Measurements from ENCODE around the gene RNPEPL1. TPM values are rescaled to one million over a fixed set of nuclear protein-coding genes. Genes with fewer than 3 reads are reported as not detected.

Gene RNPEPL1
- total RNA-seq, 1 donor from 2014 or later = 42.5 TPM

GRCh38 chr2:240593703-240594451 lies 25.6 kb downstream of the RNPEPL1 start:
- DNase-seq = no peak

DNA sequence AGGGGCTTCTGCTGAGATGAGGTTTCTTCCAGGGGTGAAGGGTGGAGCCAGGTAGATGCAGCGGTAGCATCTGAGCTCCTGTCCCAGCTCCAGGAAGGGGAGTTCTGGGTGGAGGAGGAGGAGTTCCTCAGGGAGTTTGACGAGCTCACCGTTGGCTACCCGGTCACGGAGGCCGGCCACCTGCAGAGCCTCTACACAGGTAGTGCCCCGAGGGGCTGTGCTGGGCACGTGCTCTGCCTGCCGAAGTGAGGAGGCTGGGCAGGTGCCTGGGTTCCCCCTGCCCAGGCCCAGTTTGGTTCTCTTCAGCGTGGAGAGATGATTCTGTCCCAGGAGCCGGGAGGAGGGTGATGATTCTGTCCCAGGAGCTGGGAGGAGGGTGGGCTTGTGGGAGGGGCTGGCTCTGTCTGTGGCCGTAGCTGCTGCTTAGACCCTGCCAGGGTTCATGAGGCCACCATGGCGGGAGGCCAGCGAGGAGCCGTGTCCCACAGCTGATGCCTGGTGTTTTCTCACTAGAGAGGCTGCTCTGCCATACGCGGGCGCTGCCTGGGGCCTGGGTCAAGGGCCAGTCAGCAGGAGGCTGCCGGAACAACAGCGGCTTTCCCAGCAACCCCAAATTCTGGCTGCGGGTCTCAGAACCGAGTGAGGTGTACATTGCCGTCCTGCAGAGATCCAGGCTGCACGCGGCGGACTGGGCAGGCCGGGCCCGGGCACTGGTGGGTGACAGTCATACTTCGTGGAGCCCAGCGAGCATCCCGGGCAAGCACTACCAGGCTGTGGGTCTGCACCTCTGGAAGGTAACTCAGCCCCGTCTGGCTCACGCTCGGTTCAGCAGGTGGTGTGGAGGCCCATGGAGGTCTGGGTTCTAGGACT lies 26.5 kb downstream of the RNPEPL1 start:
- DNase-seq = no peak

DNA sequence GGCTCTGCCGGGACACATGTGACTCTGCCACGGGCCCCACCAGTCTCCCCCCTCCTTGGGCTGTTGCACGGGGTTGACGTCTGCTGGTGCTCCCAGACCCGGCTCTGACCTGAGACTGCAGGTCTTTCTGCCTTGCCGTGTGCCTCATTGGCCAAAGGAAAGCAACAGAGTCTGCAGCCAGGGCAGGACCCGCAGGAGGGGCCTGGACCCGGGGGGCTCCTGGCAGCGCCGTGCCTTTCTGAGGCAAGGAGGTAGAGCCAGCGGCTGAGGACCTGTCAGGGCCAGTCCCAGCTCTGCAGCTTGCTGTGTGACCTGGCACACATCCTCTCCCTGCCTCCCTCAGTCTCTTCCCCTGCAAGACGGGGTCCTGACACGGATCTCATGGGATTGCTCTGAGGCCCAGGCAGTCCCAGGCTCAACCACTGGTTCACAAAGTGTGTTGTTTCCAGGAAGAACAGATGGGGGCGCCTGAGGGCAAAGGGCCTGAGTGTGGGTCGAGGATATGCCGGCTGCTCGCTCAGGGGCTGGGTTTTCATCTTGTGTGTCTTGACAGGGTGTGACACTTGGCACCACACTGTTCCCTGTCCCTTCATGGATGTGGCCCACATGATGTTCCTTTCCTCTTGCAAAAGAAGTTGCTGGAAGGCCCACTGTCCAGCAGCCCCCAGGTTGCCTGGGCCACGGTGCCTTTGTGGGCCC lies 27.2 kb downstream of the RNPEPL1 start:
- DNase-seq = peak; percentile 30

- DNase-seq = no peak
Measured at GRCh38 chr2:240596080-240596460, 27.8 kb downstream of the RNPEPL1 start.

- no peak for DNase-seq
Measured at GRCh38 chr2:240596491-240596931, 28.2 kb downstream of the RNPEPL1 start.

- DNase-seq = no peak
Measured at GRCh38 chr2:240597054-240597418, 28.8 kb downstream of the RNPEPL1 start.

- DNase-seq = no peak
Measured at GRCh38 chr2:240597419-240598181, 29.3 kb downstream of the RNPEPL1 start.

- no peak for DNase-seq
Measured at GRCh38 chr2:240598311-240598911, 30.1 kb downstream of the RNPEPL1 start.

DNA sequence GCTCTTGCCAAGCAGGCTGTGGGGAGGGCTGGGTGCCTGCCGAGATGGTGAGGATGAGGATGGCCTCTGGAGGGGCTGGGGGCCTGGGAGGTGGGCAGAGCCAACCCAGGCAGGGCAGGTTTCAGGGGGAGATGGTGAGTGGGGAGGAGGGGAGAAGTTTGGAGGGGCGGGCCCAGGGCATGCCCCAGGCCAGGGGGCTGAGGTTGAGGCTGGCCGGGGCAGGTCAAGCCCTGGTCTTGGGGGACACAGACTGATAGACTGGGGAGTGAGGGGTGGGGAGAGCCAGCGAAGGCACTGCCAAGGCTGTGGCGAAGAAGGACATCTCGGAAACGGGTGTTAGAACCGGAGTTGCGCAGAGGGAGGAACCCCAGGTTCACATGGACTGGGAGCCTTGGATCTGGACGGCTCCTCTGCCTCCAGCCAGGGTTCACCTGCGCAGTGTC lies 30.9 kb downstream of the RNPEPL1 start:
- no peak for DNase-seq

- no peak for DNase-seq
Measured at GRCh38 chr2:240600451-240600961, 32.2 kb downstream of the RNPEPL1 start.

DNA sequence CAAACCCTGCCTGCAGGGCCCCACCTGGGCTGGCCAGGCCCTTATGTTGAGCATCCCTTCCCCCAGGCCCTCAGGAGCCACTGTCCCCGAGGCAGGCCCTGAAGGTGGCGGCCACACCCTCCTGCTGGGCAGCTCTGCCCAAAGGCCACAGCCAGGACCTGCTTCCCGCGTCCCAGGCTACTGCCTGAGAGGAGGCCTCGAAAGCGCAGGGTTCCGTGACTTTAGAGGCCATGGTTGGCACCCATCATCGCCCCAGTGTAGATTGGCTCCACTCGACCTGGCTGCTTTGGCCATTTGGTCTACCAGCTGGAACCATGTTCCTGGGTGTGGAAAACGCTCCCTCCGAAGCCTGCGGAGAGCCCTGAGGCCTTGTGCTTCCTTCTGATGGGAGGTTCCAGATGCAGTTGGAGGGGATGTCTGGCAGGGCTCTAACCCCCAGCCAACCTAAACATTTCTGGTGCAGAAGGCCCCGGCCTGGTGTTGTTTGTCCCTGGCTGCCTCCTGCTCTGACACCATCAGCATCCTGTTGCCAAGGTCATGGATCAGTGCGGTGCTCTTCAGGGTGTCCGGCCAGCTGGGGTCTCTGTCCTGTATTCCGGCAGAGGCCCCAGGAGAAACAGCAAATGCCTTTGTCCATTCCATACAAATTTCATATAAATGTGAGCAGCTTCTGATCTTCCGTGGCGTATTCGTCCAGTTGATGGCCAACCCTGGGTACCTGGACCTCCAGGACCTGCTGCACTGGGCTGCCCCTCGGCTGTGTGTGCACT lies 33.0 kb downstream of the RNPEPL1 start:
- peak; percentile 16 for DNase-seq

DNA sequence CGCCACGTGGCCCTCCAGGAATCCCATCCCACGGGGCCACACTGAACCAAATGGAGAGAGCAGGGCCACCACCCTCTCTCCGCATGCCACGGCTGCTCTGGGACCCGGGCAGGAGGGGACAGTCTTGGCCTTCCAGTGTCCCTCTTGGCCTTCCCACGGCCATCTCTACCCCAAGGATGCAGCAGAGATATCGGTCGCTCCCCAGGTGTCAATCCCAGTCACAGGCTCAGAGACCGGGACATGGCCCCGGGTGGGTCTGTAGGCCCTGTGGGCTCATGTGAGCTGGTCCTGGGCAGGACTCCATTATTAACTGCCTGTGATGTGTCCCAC lies 33.5 kb downstream of the RNPEPL1 start:
- DNase-seq = no peak

DNA sequence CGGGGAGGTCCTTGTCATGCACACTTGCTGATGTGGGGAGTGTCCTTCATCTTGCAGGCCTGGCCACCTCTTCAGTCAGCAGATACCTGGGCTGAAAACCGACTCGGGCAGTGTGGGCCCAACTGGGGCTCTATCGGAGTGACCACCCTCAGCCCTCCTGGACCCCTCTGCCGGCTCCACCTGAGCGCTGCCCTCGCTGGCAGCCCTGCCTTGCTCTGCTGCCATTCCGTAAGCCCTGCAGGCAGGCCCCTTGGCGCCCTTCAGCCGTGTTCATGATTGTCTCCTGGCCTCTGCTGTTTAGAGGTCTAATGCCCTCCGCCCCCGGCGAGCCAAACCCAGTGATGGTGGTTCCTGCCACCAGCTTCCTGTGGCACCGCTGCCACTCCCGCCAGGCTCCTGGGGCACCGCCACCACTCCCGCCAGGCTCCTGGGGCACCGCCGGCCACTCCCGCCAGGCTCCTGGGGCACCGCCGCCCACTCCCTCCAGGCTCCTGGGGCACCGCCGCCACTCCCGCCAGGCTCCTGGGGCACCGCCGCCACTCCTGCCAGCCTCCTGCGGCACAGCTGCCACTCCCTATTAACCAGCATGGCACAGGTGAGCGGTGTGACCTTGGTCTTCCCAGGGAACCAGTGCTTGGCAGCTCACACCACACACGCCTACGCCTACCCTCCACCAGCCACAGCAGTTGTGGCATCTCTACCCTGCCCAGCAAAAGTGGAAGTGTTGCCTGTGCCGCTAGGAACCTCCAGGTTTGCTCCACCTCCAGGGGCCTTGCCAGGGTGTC lies 34.2 kb downstream of the RNPEPL1 start:
- DNase-seq = no peak

- no peak for DNase-seq
Measured at GRCh38 chr2:240603081-240603835, 35.0 kb downstream of the RNPEPL1 start.

- no peak for DNase-seq
Measured at GRCh38 chr2:240603846-240604245, 35.6 kb downstream of the RNPEPL1 start.

- DNase-seq = peak; percentile 91
Measured at GRCh38 chr2:240604291-240604938, 36.1 kb downstream of the RNPEPL1 start.

GRCh38 chr2:240604939-240605716 lies 36.8 kb downstream of the RNPEPL1 start:
- DNase-seq = no peak

All from dermis blood vessel endothelial cell (primary cell).